Activated CD8-positive, alpha-beta memory T cell treated with anti-CD3 and anti-CD28 coated beads, Interleukin-2, amount 50 U/mL, for 1 hour (primary cell): ENCODE data around the gene SLC13A3.

Experiments
- DNase-seq: peaks from one replicate; pipeline ENCODE4 v3.0.0-alpha.2; 2020; ENCODE audit errors: extremely low read depth

The SLC13A3 gene

DNA sequence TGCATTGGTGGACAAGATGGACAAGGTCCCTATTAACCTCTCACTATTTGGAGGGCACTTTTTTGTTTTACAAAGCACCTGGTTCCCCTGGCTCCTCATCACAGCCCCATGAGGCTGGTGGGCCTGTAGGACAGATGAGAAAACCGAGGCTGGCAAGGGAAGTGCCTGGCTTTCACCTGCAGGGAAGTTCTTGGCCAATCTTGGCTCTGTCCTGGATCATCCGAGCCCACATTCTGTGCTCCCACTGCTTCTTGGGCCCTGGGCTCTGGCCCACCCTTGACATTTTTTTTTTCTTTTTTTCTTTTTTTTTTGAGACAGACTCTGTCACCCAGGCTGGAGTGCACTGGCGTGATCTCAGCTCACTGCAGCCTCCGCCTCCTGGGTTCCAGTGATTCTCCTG is 14.7 kb downstream of the SLC13A3 start:
- no peak for DNase-seq

DNA sequence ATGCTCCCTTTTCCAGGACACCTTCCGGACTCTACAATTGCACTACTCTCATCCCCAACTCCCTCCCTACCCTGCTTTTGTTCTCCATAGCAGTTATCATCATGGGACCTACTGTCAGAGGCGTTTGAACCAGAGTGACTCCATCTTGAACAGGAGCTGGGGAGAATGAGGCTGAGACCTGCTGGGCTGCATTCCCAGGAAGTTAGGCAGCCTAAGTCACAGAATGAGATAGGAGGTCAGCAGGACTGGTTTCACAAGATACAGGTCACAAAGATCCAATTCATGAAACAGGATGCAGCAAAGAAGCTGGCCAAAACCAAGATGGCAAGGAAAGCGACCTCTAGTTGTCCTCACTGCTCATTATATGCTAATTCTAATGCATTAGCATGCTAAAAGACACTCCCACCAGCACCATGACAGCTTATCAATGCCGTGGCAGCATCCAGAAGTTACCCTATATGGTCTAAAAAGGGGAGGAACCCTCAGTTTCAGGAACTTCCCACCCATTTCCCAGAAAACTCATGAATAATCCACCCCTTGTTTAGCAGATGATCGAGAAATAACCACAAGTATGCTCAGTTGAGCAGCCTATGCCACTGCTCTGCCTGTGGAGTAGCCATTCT is 15.6 kb downstream of the SLC13A3 start:
- DNase-seq, result no peak

DNA sequence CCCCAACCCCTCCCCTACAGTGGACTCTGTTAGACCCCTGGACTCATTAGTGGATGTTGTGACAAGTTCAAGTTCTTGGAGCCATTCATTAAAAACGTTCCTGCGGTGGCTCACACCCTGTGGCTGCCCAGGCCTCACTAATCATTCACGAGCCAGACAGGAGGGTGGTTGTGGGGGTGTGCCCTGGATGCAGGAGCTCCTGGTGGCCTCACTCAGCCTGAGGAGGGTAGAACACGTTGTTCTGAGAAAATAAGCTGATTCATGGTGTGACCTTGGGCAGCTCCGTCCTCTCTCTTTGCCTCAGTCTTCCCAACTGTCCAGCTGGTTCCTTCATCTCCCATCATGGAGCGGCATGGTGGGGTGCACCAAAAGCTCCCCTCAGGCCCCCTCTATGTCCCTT is 16.7 kb downstream of the SLC13A3 start:
- no peak for DNase-seq

DNA sequence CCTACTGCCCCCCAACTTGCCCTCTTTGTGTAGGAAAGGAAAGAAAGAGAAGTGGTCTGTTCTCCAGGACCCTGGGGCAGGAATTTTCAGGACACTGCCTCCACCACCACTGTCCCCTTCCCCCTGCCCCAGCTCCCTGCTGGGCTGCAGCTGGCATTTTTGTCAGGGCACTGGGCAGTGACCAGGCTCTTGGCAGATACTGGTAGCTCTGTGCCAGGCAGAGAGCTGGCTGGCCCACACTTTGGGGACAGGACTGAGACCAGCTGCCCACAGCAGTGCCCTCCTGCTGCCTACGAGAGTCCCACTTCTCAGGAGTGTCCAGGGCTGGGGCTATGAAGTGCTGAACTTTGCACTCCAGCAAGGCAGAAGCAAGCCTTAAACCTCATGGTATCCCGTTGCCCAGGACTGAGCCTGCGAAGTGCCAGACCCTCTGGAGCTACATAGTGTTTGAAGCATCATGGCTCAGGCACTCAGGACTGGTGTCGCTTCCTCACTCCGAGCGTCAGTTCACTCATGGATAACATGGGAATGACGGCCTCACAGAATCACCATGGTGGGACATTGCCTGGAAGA is 19.3 kb downstream of the SLC13A3 start:
- no peak for DNase-seq

DNA sequence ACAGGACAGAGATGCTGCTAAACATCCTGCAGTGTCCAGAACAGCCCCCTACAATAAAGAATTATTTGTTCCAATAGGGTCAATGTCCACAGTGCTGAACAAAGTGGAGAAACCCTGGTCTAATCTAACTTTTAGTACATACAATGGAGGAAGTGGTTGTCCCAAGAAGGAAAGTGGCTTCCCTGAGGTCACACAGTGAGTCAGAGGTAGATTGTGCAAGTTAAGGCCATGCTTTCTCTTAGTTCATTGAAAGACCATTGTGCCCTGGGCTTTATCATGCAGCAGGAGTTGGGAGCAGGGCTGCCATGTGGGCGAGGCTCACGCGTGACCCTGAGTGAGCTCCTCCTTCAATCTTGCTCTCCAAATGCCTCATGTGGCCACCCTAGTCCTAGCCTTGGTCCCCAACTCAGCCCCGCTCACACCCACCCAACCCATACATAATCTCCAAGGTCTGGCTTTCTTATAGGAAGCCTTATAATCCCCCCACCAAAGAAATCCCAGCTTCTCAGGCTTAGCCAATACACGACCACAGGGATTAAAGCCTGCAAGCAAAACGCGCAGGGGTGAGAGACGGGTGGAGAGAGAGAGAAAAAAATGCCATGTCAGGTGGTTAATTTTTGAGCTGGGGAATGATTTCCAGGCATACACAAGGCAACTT is 19.9 kb downstream of the SLC13A3 start:
- DNase-seq, result no peak

DNA sequence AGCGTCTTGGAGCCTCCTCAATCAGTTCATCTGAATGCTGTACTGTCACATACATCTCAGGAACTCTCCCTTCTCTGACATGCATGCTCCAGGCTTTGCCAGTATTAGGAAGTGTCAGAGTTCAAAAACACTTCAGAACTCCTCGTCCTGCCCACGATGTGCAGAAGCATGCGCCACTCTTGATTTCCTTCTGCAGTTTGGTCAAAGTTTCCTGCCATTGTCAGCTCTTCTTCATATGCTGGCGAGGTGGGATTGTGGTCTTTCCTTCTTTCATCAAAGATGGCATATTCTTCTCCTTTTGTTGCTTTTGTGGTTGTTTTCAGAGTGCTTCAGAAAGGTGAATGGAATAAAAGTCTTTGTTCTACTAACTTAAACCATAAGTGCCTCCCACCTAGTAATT is 21.0 kb downstream of the SLC13A3 start:
- DNase-seq, result no peak

DNA sequence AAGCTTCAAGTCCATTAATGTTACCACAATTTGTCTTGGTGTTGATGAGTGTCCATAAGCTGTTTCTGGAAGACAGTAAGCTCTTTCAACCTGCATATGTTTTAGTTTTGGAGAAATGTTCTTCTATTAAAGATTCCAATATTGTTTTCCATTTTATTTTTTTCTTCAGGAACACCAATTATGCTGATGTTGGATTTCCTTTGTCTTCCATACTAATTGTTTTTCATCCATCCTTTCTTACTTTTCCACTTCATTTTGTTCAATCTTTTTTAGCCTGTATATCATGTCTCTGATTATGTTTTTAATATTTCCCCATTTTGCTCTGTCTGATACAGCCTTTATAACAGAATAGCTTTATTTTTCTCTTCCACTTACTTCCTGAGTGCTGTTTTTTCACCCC is 21.9 kb downstream of the SLC13A3 start:
- no peak for DNase-seq

DNA sequence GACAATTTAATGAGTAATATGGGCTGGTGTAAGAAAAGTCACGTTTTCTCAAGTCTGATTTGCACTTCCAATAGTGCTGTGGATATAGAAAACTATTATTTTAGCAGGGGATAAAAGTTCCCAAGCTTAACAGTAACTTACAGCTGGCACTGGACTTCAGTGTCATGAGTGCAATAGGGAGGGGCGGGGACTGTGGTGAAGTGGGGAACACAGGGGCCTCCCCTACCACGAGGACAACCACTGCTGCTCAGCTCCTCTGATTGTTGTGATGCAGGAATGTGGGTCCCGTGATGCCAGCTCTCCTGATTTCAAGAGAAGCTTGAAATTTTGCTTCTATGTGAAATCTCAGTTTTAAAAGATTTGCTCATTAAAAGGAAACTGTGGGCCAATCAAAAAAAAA is 24.0 kb downstream of the SLC13A3 start:
- no peak for DNase-seq

DNA sequence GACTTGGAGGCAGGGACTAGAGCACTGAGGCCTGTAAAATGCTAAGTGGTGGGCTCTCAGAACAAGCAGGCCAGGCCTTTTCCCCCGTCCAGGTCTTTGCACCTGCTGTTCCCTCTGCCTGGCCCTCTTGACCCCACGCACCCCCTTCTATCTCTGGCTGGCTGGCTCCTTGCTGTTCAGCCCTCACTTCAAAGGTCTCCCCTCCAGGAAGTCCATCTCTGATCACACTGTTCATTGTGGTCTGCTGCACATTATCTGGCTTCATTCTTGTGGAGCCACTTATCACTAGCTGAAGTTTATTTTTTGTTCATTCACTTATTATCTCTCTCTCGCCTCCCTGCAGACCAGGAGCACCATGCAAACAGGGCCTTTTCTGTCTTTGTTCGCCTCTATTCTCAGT is 24.5 kb downstream of the SLC13A3 start:
- DNase-seq, result no peak

DNA sequence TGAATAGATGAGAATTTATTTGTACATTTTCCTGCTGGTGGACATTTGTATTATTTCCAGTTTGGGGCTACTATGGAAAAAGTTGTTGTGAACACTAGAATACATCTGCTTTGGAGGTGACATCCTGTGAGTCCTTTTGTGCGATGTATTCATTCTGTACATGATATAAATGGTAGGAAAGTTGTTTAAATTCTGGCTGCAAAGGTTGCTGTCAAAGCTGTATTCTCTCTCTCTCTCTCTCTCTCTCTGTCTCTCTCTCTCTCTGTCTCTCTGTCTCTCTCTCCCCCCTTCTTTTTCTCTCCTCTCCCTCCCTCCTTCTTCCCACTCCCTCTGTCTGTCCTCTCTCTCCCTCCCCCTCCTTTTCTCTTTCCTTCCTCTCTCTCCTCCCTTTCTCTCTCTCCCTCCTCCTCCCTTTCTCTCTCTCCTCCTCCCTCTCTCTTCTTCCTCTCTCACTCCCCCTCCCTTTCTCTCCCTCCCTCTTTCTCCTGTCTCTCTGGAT is 25.3 kb downstream of the SLC13A3 start:
- DNase-seq, result no peak

DNA sequence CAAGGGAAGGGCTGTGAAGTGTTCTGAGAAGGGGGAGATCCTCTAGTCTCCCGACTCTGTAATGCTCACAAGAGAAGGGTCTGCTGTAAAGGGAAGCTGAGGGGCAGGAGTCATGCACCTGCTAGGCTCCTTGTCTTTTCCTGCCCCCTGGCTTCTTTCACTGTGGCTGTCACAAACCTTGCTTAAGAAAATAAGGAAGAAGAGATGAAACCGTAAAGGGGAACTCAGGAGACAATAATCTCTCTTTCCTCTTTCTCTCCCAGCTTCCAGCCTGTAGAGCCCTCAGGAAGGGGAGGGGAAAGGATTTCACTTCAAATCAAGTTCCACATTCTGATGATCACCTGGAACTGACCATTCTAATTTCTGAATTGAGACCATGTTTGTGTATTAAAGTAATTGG is 26.3 kb downstream of the SLC13A3 start:
- no peak for DNase-seq

DNA sequence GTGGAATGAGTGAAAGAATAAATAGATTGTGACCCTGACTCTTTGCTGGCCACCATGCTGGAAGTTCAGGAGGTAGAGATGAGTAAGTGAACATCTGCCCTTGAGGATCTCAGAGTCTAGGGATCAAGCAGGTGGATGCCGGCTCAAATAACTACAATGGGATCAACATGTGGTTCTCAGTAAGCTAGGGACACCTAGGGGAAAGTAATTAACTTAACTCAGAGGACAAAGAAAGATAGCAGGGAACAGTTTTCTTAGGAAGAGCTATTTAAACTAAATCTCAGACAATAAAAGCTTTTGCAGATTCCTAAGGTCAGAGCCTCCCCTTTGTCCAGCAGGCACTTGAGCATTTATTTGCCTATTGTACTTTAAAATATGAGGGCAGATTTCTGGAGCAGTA is 29.1 kb downstream of the SLC13A3 start:
- DNase-seq, result no peak

DNA sequence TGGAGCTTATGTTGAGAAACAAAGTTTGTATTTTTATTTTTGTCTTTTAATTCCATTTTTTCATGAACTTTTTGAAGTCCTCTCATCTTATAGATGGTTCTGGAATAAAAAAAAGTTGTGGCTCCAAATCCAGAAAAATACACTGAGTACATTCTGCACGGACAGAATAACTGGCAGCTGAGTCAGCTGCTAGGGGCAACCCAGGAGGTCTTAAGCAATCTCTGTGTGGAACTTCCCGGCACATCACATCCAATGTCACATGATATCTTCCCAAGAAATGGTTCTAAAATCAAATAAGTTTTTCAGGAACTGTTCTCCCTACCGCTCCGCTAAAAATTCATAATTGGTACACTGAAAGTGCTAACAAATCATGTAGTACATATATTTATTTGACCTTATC is 29.8 kb downstream of the SLC13A3 start:
- DNase-seq, result no peak

DNA sequence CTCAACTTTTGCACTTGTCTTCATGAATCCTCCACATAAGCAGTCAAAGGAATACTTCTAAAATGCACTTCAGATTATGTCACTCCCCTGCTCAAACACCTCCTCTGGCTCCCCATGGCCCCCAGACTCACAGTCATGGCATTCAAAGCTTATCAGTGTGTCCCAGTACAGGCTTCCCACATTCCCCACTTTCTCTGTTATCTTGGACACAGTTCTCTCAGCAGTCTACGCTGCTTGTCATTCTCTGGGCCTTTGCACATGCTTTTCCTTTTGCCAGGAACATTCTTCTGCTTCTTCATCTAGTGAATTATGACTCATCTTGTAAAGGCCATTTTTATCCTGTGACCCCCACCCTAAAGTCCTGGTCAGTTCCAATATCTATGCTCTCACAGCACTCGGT is 31.8 kb downstream of the SLC13A3 start:
- no peak for DNase-seq

DNA sequence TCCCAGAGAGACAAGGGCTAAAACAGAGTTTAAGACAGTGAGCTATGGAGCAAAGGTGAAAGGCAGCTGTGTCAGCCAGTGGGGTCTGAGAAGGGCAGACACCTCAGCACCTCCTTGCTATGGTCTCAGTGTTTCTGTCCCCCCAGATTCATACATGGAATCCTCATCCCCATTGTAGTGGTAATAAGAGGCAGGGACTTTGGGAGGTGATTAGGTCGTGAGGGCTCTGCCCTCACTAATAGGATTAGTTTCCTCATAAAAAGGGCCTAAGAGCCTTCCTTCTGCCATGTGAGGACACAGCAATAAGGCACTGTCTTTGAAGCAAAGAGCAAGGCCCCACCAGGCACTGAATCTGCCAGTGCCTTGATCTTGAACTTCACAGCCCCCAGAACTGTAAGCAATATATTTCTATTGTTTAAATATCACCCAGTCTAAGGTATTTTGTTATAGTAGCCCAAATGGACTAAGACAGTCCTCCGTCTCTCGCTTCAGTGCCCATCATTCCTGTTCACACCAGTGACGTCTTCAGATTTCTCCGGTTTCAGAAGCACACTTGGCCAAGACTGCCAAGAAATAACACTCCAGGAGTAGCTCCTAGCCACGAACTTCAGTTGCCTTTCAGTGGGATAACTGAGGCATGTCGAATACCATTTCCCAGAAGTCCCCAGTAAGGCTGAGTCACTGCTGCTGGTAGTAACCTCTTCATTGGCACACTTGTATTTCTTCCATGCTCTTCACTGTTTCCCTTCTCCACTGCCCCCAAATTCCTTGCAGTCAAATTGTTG is 32.8 kb downstream of the SLC13A3 start:
- no peak for DNase-seq

DNA sequence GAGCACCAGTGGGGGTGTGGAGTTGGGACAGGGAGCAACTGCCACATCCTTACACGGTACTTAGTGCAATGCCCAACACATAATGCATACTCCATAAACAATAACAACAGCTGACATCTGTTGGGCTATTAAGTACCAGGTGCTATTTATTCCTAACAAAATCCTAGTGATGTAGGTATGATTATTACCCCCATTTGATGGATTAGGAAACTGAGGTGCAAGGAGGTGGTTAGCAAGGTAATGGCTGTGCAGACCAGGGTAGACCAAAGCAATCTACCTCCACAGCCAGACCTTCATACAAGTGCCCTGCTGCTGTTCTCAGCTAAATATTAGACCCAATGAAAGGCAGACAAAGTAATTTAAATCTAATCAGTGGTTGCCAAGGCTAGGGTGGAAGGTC is 36.8 kb downstream of the SLC13A3 start:
- no peak for DNase-seq

DNA sequence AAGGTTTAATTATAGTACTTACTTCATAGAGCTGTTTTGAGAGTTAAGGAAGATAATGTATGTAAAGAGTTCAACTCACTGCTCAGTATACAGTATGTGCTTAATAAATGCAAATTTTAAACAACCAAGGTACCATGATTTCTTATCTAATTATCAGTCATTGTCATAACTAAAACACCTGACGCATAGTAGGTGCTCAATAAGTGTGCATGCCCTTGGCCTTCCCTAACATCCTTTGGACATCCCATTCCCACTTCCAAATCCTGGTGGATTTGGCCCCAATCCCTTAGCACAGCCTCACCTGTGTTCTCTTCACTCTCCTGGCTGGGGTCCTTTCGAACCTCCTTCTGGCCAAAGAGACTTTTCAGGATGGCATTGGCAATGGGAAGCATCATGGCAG is 41.1 kb downstream of the SLC13A3 start:
- DNase-seq, result no peak

DNA sequence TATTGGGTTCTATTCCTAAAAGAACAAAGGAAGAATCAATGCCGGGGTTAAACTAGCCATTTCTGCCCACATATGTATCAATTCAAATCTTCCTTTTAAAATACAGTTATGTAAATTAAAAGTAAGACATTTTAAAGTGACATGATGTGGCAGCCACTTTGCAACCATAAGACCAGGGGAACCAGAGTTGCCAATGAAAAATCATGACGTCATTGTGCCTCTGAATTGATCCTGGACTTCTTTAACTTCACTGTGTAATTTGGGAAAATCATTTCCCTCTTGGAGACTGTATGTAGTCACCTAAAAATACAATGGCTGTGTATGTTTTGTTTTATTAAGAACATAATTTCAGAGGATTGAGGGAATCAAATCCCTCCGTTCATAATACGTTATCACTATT is 42.2 kb downstream of the SLC13A3 start:
- DNase-seq, result no peak

DNA sequence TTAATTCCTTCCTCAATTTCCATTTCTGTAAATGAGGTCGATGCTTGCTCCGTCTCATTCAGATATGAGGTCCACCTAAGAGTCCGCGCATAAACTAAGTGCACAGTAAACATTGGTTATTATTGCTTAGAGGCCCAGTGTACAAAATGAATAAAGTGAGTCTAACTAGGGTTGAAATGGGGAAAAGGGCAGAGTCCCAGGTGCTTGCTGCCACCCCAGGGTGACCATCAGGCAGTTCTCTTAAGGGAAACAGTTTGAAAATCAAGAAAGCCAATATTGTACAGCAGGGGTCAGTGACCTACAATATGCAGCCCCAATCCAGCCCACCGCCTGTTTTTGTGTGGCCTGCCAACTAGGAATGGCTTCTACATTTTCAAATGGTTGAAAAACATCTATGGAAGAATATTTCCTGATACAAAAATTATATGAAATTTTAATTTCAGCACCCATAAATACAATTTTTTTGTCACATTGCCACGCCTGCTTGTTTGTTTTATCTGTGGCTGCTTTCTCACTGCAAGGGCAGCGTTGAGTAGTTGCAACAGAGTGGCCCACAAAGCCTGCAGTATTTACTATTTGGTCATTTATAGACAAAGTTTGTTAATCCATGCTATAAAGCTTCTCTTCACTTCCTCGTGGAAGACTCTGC is 43.3 kb downstream of the SLC13A3 start:
- DNase-seq, result no peak

DNA sequence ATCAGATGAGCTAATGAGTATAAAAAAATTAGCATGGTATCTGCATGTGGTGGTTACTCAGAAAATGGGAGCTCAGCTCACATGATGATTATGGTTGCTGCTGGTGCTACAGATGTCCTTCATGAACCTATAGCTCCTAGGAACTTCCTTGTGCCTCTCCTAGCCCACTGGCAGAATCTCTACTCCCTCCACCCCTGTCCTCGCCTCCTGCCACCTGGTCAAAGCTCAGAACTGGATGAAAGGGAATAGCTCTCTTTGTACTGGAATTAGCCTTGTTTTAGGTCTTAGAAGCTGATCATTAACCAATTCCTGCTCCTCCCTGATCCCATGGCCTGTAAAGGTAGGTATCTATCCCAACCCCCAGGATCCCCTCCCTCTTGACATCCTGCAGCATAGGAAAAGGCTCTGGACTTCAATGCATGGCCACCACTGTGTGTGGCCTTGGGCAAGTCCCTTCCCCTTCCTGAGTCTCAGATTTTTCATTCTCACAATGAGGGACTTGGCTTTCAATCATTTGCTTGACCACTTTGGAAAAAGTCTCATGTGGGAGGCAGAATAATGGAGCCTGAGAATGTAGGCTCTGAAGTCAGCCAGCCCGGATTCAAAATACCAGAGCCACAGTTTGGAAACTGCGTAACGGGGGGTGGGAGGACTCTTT is 43.9 kb downstream of the SLC13A3 start:
- no peak for DNase-seq

DNA sequence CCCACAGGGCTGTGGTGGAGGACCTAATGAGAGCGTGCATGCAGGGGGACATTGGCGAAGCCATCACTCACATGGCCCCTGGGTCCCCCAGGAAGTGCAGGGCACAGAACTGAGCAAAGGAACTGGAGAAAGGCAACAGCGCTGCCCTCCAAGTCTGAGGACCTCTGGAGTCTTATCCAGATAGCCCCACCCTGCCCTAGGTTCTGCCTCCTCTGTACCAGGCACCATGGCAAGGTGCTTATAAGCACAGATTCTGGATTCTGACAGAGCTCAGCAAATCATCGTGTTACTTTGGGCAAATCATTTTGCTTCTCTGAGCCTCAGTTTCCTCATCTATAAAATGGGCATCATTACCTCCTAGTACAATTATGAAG is 44.5 kb downstream of the SLC13A3 start:
- DNase-seq, result no peak
